Skin epidermis (tissue), 12 donors: ENCODE results near the gene UFC1.

Experiments
- H3K27ac ChIP-seq, 21 experiments: fragments of 200-600 bp; sonication (generic) in 11 of 21; one replicate each; pipeline ENCODE4 v1.5.0; 2020; ENCODE audit warnings: mild to moderate bottlenecking in 3 of 21, inconsistent platforms in 2 of 21, moderate library complexity in 2 of 21
- H3K4me3 ChIP-seq, 7 experiments: fragments of 200-600 bp; sonication (generic) in 2 of 7; one replicate each; pipeline ENCODE4 v1.5.0; 2020; ENCODE audit warnings: inconsistent platforms in 2 of 7, mild to moderate bottlenecking in 2 of 7, moderate library complexity in 1 of 7

Gene UFC1

DNA sequence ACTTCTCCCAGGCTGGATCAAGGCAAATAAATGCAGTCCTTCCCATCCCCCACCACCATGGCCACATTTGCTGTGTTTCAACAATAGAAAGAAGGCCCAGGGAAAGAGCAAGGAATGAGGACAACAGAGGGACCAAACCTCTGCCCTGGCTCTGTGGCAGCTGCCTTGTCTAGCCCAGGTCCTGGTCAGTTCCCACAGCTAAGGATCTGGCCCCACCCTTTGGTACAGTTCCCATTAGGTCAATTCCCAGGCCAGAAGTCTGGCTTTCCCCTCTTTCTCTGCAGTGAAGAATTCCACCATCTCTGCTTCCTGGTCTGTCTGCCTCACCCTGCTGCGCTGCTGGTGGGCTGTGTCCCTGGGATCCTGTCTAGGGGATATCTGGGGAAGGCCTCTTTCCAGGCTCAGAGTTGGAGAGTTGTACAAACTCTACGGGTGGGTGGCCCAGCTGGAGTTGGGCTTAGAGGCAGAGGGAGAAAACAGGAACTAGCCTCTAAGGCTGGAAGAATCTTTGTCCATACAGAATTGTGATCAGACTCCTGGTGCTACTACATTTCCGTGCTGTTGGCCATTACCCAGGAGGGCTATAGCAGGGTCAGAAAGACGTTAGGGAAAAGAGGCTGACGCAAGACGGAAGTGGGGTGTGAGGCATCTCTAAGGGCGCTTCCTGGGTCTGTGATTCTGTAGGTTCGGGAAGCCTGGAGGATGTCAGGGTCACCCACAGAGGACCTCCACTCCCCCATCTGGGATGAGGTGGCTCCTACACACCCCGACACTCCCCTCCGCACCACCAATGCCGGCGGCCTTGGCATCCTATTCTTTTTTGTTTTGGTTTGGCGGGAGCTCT lies 47.4 kb downstream of the UFC1 start:
- Histone ChIP-seq H3K4me3 (peak overlapping the region; percentile 57 to 87 (median 76)), H3K27ac (peak overlapping the region; percentile 75 to 98 (median 94))

DNA sequence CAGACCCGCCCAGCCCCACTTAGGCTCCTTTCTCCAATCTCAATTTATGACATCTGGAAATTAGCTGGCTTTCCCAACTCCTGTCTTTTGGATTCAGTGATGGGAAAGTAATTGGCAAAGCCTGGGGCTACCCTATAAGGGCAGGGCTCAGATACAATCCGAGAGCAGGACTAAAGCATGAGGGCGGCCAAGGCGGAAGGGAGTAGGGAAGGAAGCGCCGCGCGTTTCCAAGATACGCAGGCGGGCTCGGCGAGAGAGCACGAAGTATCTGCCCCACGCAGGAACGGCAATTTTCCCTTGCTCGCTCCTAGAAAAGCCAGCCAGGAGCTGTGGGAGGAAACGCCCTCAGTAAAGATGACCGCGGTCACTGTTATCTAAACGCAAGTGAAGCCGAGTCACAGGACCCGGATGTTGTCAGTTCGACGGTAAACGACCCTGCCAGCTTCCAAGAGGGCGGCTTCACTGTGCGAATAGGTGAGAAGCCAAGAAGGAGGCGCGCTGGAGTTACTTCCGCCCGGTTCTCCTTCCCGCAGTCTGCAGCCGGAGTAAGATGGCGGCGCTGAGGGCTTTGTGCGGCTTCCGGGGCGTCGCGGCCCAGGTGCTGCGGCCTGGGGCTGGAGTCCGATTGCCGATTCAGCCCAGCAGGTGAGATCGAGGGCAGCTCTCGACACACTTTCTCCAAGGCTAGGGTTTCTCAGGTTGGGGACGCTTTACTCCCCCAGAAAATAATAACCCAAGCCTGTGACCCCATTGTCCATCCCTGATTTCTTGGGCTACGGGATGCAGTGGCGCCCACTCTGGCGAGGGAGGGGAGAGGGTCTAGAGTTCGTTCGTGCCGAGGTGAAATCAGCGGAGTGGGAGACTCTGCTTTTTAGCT lies 48.3 kb downstream of the UFC1 start, which contains the start of gene NDUFS2:
TSS of gene NDUFS2 (plus strand) at position 532 of the 877 bp plus-strand sequence. CDS start at position 551, 19 bp downstream.
- Histone ChIP-seq H3K27ac (peak within 1 kb of the TSS; percentile 75 to 98 (median 94)), H3K4me3 (peak within 1 kb of the TSS; percentile 57 to 87 (median 76))

DNA sequence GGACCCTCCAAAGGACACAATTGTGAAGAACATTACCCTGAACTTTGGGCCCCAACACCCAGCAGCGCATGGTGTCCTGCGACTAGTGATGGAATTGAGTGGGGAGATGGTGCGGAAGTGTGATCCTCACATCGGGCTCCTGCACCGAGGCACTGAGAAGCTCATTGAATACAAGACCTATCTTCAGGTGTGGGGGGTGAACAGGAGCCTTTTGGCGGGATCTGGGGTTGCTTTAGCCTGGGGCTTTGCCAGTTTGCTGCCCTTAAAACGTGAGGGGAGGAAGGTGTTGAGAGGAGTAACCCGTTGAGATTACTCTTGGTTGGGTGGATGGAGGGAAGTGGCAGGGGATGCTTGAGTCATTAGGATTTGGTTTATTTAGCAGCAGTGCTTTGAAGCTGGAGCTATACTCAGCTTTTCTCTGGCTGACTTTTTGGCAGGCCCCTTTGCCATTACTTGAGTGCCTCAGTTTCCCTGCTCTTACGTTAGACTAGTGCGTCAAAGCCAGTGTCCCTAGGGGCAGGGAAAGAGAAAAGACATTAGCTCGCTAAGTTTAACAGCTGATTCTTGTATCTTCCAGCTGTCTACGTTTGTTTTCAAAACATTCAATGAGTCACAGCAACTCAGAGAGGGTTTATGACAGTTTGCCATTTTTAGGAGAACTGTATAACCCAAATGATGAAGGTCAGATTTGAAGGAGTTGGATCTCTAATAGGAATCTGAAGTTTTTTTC lies 52.8 kb downstream of the UFC1 start:
- Histone ChIP-seq H3K4me3 (no peak overlapping the region), H3K27ac (peak overlapping the region in 4 of 21 experiments; percentile 0 to 69 (median 38))

DNA sequence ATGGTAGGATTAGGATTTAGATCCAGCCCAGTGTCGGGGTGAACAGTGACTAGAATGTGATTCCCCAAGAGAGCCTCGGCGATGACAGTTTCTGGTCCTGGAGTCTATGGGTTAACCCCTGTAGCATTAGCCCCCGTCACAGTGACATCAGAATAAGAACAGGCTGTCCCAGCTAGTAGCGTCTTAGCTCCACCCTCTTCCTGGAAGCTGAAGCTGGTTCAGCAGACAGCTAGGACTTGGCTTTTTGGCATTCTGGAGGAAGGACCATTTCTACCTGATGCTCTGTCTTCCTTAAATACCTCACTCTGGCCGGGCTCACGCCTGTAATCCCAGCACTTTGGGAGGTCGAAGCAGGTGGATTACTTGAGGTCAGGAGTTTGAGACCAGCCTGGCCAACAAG lies 53.4 kb downstream of the UFC1 start:
- H3K4me3 ChIP-seq, result no peak overlapping the region
- peak overlapping the region in 4 of 21 experiments; percentile 26 to 69 (median 54) for H3K27ac ChIP-seq
